ENCODE data around the gene GPD2. TPM values are rescaled to one million over a fixed set of nuclear protein-coding genes. Genes with fewer than 3 reads are reported as not detected.

GPD2 gene
- total RNA-seq, 1 experiment from 2014 or later, result 32.2 TPM

- Mint-ChIP-seq H3K36me3 (no peaks in the 10 kb centered on the region), H3K27ac (no peak overlapping the region), H3K4me1 (peaks cover 21% of the 10 kb centered on the region), H3K4me3 (peak overlapping the region; percentile 88; the same call in 1 of the 2 replicates), H3K9me3 (no peaks in the 10 kb centered on the region), H3K27me3 (ENCODE audit: low read depth) (peaks cover 23% of the 10 kb centered on the region)
- TF ChIP-seq JAZF1 (CRISPR knock-in tag; IDR thresholded peaks at IDR 0.05), result no peak
- TF ChIP-seq MAX (CRISPR knock-in tag; IDR thresholded peaks at IDR 0.05), result no peak
- POLR2A ChIA-PET, result no interaction called here
- CTCF ChIA-PET, result no interaction called here
- ATAC-seq (no peak), DNase-seq (ENCODE audit: low spot score) (no peak)
Measured at GRCh38 chr2:156401861-156402260, 34.3 kb upstream of the GPD2 start.

GRCh38 chr2:156405586-156405985 lies 30.6 kb upstream of the GPD2 start:
- POLR2A ChIA-PET, result no interaction called here
- no peak overlapping the region for H3K4me3 Mint-ChIP-seq
- DNase-seq (ENCODE audit: low spot score) (no peak), ATAC-seq (no peak)
- no peak for TF ChIP-seq ATF3 (CRISPR knock-in tag; conservative IDR thresholded peaks at IDR 0.05)
- 0 out of 2 replicates have a peak, but pooled peaks have one; percentile 53 for TF ChIP-seq GABPB1 (CRISPR knock-in tag; IDR thresholded peaks at IDR 0.05)
- CTCF ChIA-PET, result interaction anchor here (0.6 to 0.8 kb wide), 2 partner anchors 71 to 1619 kb away, joined by 3 read pairs; no protein-coding TSS in a partner anchor
- H3K36me3 Mint-ChIP-seq, result no peaks in the 10 kb centered on the region
- H3K9me3 Mint-ChIP-seq, result no peaks in the 10 kb centered on the region
- no peaks in the 10 kb centered on the region; the same call in 1 of the 2 replicates for H3K27me3 Mint-ChIP-seq (ENCODE audit: low read depth)
- no peak overlapping the region for H3K27ac Mint-ChIP-seq
- peaks cover 12% of the 10 kb centered on the region for H3K4me1 Mint-ChIP-seq

- no peak for DNase-seq (ENCODE audit: low spot score)
- Mint-ChIP-seq H3K27me3 (ENCODE audit: low read depth) (no peaks in the 10 kb centered on the region), H3K27ac (no peak overlapping the region), H3K36me3 (no peaks in the 10 kb centered on the region), H3K4me3 (no peak overlapping the region), H3K4me1 (no peaks in the 10 kb centered on the region), H3K9me3 (no peaks in the 10 kb centered on the region)
- TF ChIP-seq CREM (CRISPR knock-in tag; IDR thresholded peaks at IDR 0.05) (no peak), KAT7 (CRISPR knock-in tag; IDR thresholded peaks at IDR 0.05; ENCODE audit: borderline replicate concordance) (no peak), NR3C1 (CRISPR knock-in tag; conservative IDR thresholded peaks at IDR 0.05; ENCODE audit: low read depth) (no peak), TEAD4 (CRISPR knock-in tag; IDR thresholded peaks at IDR 0.05) (no peak), AFF4 (CRISPR knock-in tag; IDR thresholded peaks at IDR 0.05; ENCODE audit: borderline replicate concordance) (no peak), E2F4 (CRISPR knock-in tag; IDR thresholded peaks at IDR 0.05; ENCODE audit: borderline replicate concordance, low read depth) (no peak), ATF1 (CRISPR knock-in tag; IDR thresholded peaks at IDR 0.05) (no peak), MXD4 (CRISPR knock-in tag; IDR thresholded peaks at IDR 0.05; ENCODE audit: borderline replicate concordance) (no peak), PRDM15 (CRISPR knock-in tag; IDR thresholded peaks at IDR 0.05) (no peak), NR1H2 (CRISPR knock-in tag; IDR thresholded peaks at IDR 0.05) (no peak), HMGXB4 (CRISPR knock-in tag; IDR thresholded peaks at IDR 0.05) (no peak), ESRRA (CRISPR knock-in tag; IDR thresholded peaks at IDR 0.05; ENCODE audit: borderline replicate concordance) (no peak), SMAD4 (CRISPR knock-in tag; IDR thresholded peaks at IDR 0.05) (no peak), ATF6 (CRISPR knock-in tag; IDR thresholded peaks at IDR 0.05) (no peak)
- POLR2A ChIA-PET, result no interaction called here
- no peak for ATAC-seq
- CTCF ChIA-PET, result no interaction called here
Measured at GRCh38 chr2:156411835-156412234, 24.3 kb upstream of the GPD2 start.
